SH-SY5Y (cell line): ENCODE results near the gene ITGB1BP2.

Experiments used
- GATA2 ChIP-seq: IDR thresholded peaks from 2 replicates; pipeline ENCODE4 v1.6.1; 2011; ENCODE audit warnings: mild to moderate bottlenecking, low read depth, low read length
- GATA3 ChIP-seq: IDR thresholded peaks from 2 replicates; pipeline ENCODE4 v1.6.1; 2011; ENCODE audit warnings: low read depth, mild to moderate bottlenecking, low read length, moderate library complexity

ITGB1BP2 gene

DNA sequence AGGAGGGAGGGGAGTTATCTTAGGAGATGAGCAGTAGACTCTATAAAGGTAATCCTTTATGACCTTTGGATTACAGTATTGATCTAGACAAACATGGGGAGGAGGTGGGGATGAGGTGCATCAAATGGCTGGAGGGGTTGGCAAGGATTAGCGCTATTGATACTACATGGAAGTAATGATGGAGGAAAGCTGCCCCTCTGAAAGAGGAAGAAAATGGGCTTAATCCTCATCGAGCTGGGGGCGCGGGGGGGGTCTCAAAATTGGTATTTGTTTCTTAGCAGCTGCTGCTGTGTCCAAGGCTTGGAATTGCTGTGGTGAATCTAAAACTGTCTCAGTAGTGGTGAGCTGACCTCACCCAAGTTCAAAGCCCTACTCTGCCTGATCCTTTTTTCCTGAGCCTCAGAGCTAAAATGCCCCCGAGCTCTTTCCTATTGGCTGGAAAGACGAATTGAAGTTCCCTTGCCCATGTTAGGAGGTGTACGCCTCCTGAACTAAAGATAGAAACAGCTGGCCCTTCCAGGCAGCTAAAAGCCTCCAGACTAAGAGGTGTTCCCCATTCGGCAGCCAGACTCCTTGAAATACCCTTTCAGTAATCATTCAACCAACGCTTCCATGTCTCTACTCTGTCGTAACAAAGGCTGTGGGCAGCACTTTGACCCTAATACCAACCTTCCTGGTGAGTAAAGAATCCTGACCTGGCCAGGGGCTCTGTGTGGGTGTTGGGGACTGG, at the start of gene ITGB1BP2:
TSS of gene ITGB1BP2 (plus strand) at position 556 of the 730 bp plus-strand sequence. CDS start at position 613, 57 bp downstream.
- TF ChIP-seq GATA3, result no peak
- no peak for TF ChIP-seq GATA2

DNA sequence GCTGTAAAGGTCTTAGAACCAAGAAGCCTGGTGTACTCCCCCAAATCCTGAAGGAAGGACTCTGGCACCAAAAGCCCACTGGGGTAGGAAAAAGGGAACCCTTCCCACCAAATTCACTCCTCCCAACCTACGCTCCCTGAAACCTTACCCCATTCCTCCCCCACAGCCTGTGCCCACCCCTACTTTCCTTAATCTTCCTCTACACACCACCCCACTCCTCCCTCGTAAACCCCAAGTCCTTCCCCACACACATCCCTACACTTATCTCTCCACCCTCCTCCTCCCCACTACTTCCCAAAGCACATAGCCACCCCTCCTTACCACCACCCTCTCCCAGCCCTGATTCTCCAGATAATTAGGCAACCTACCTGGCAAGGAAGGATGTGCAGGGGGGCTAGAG, 49.3 kb upstream of the ITGB1BP2 start:
- TF ChIP-seq GATA2 (no peak), GATA3 (no peak)

- TF ChIP-seq GATA3 (no peak), GATA2 (no peak)
Measured at GRCh38 chrX:71253253-71254091, 48.1 kb upstream of the ITGB1BP2 start.

- no peak for TF ChIP-seq GATA2
Measured at GRCh38 chrX:71254092-71254963, 47.2 kb upstream of the ITGB1BP2 start, which contains the start of gene ZMYM3. Gene ZMYM3, minus strand, starts transcription at chrX:71254140. Its CDS starts 885 bp downstream, at chrX:71253255.

GRCh38 chrX:71256051-71256450, 45.5 kb upstream of the ITGB1BP2 start:
- TF ChIP-seq GATA3, result no peak
- TF ChIP-seq GATA2, result no peak

DNA sequence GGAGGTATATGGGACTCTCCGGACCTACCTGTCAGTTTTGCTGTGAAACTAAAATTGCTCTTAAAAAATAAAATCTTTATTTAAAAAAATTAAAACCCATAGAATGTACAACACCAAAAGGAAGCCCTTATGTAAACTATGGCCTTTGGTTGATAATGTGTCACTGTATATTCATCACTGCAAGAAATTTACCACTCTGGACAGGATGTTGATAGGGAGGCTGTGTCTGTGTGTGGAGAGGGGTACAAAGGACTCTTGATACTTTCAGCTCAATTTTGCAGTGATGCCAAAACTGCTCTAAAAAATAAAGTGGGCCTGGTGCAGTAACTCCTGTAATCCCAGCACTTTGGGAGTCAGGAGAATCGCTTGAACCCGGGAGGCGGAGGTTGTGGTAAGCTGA, 44.7 kb upstream of the ITGB1BP2 start:
- TF ChIP-seq GATA3 (no peak), GATA2 (no peak)

- TF ChIP-seq GATA3, result no peak
- TF ChIP-seq GATA2, result no peak
Measured at GRCh38 chrX:71269801-71270395, 31.7 kb upstream of the ITGB1BP2 start.

DNA sequence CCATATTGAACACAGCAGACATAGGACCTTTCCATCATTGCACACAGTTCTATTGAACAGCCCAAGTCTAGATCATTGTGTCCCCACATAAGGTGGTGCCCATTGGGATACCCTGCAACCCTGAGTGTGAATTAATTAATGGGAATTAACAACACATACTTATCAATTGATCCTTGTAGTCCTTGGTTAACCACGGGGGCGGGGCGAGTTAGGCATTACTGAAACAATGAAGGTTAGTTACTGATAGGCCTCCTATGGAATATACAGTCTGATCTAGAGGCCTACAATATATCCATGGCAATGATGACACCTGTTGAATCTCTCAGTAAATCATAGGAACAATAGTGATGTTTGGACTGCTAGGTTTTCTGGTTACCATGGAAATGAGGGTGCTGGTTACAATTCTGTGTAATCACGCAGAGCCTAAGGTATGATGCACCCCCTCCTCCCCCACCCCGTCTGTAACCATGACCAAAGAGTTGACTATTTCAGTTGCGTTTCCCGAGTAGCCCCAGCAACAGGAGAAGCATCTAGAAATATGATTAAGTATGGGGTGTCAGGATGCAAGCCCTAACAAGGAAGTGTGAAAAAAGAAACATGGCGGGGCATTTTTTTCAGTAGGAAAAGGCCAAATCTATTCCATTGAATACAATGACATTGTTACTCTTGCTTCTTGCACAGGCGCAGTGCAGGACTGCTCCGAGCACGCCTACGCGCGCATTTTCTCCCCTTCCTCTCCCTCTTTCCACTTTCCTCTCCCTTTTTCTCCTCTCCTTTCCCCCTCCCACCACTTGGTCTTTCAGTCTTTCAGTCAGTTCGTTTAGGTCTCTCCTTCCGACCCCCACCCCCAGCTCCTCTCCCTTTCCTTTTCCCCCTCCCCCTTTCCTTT, 18.8 kb upstream of the ITGB1BP2 start:
- TF ChIP-seq GATA2 (no peak), GATA3 (no peak)

DNA sequence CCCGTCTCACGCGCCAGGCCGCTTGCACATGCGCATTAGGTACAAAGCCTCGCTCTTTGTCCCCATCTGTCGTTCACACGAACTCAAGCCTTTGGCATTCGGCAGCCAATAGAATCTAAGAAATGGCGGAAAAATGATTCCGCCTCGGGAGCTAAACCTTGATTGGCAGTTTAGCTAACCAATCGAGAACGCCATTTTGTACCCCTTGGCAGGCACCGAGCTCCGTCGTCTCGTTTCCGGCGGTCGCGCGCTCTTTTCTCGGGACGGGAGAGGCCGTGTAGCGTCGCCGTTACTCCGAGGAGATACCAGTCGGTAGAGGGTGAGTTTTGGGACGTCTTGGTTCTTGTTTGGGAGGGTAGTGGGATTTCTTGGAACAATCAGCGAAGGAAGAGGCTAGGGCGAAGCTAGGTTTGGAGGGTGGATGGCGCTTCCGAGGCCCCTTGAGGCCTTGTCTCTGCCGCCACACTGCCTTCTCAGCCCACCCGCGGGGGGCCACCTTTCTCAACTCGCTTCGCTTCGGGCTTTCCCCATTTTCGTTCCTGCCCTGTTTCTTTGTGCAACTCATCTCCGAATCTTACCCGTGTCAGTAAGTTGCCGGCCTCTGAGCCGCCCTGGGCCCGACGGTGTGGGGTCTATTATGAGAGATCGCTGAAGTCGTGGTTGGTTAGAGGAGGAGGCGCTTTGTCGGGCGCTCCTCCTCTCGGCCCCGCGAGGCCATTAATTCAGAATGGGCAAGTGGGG, 18.0 kb upstream of the ITGB1BP2 start, which contains the start of gene NONO:
TSS of gene NONO (plus strand) at position 233 of the 741 bp plus-strand sequence. CDS start 7,003 bp downstream, outside the sequence.
- TF ChIP-seq GATA2 (no peak), GATA3 (no peak)

DNA sequence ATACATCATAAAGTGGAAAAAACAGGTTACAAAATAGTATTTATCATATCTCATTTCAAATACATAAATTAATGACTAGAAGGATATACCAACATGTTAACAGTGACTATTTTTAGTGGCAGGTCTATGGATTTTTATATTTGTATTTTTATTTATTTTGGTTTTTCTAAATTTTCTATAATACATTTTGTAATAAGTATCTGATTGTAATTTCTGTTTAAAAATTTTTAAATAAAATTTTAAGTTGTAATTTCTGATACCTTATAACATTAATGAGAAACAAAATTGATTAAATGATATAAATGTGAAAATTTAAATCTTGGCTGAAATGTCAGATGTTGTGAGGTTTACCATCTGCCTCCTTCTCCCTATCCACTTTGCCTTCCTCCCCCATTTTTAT, 15.6 kb upstream of the ITGB1BP2 start:
- TF ChIP-seq GATA2, result no peak
- TF ChIP-seq GATA3, result no peak

DNA sequence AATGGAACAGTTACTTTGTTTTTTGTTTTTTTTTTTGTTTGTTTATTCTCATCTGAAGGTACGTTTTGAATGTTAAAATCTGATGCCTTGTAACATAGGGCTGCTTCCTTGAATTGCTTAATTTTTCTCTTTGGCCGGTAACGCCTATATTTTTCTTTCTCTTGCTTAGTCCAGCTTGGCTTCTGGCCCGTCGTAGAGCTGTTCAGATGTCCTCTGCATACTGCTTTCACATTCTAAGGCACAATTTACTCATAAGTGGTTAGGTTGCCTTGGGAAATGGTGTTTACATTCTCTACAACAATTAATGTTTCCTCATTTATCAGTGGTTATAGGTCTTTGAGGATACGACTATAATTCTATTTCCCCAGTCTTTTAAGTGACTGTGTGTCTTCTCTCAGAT, 10.2 kb upstream of the ITGB1BP2 start:
- TF ChIP-seq GATA2 (no peak), GATA3 (no peak)

DNA sequence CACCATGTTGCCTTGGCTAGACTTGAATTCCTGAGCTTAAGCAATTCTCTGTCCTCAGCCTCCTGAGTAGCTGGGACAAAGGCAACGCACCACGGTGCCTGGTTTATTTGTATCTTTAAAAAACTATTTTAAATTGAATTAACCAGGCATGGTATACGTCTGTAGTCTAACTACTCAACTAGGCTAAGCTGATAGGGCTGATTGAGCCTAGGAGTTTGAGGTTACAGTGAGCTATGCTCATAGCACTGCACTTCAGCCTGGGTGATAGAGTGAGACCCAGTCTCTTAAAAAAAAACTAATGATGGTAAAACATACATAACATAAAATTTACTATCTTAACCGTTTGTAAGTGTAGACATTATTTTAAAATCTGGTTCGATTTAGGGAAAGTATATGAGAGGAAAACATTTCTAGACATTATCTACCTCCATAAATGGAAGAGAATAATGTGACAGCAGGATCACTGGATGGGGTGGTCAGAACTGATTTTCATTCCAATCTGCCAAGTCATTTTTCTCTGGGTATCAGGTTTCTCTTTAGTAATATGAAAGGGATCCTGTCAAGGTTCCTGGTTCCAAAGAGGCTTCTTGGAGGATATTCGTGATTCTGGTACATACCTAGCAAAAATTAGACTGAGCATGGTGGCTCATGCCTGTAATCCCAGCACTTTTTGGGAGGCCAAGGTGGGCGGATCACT, 8.7 kb upstream of the ITGB1BP2 start:
- TF ChIP-seq GATA3 (no peak), GATA2 (no peak)
